Measurements from ENCODE around the gene TNFAIP6.

GRCh38 chr2:151403914-151404313 is 46.5 kb downstream of the TNFAIP6 start:
- TF ChIP-seq EZH2 (IDR thresholded peaks at IDR 0.05; ENCODE audit: insufficient read depth, poor library complexity, severe bottlenecking) (no peak), EZH2phosphoT487 (IDR thresholded peaks at IDR 0.05; ENCODE audit: insufficient read depth, low read depth) (no peak)

Measured in GM23248 (cell line).